ENCODE measurements around the gene COPG2.
A peak's percentile ranks its signal among the peaks of the same experiment; 100 is the strongest.
"Not testable (repeated sequence)": the region's sequence is repeated elsewhere in the genome, so short reads cannot be mapped to it uniquely, and the experiment has no call there.

COPG2 gene

GRCh38 chr7:130649004-130649790, 19.4 kb downstream of the COPG2 start:
- no peak for DNase-seq (ENCODE audit: low read depth in 2 of 2)

DNA sequence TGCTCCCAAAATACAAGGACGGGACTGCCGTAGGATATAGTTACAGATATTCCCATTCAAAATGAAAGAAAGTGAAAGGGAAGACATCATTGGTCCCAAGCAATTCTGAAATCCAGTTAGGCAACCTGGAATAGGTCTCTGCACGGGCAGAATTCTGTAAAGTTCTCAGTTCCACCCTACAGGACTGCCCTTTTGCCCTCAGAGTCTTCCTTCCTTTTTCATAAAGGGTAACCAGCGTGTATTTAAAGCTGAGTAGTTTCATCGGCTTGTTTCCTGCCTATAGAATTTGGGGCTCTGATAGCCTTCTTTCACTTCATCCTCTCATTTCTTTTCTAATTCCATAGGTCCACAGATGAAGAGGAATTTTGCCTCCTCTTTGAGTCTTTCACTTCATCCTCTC, 20.0 kb downstream of the COPG2 start:
- DNase-seq (ENCODE audit: low read depth in 2 of 2): no peak

GRCh38 chr7:130642383-130642782, 26.2 kb downstream of the COPG2 start:
- DNase-seq (ENCODE audit: low read depth in 2 of 2): no peak

- no peak for DNase-seq (ENCODE audit: low read depth in 2 of 2)
These were observed 27.1 kb downstream of the COPG2 start for GRCh38 chr7:130641497-130641896.

DNA sequence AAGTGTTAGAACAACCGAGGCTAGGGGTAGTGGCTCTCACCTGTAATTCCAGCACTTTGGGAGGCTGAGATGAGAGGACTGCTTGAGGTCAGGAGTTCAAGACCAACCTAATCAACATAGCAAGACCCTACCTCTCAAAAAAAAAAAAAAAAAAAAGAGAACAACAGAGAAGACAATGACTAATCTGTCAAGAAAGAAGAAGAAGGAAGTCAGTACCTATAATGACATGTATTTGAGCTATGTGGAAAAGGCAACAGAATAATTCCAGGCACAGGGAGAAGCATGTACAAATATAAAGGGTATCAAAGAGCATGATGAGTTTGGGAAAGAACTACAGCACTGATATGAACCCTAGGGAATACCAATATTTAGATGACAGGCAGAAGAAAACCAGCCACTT, 27.5 kb downstream of the COPG2 start:
- DNase-seq (ENCODE audit: low read depth in 2 of 2): no peak

GRCh38 chr7:130639388-130639787, 29.2 kb downstream of the COPG2 start:
- DNase-seq (ENCODE audit: low read depth in 2 of 2): no peak

- DNase-seq (ENCODE audit: low read depth in 2 of 2): peak in 1 of 2 experiments; percentile 8
These were observed 36.4 kb downstream of the COPG2 start for GRCh38 chr7:130632111-130632510.

GRCh38 chr7:130628901-130629300, 39.6 kb downstream of the COPG2 start:
- DNase-seq (ENCODE audit: low read depth in 2 of 2): no peak

- no peak for DNase-seq (ENCODE audit: low read depth in 2 of 2)
These were observed 40.8 kb downstream of the COPG2 start for GRCh38 chr7:130627775-130628174.

GRCh38 chr7:130622866-130623265, 45.7 kb downstream of the COPG2 start:
- DNase-seq (ENCODE audit: low read depth in 2 of 2): no peak

DNA sequence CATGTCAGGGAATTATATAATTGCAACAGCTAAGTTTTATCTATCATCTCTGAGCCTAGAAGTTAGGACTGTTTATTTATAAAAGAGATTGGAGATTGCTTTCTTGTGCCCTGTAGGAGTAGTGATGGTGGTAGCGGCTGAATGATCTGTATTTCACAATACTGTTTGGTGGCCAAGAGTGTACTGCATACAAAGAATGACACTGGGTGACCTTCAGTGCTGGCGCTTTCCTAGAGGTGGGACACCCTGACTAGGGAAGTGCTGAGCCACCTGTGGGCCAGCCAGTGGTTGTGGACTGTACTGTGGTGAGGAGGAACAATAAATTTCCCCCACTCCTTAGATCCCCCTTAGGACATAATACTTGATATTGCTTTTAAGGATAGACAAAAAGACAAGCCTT, 53.0 kb downstream of the COPG2 start:
- no peak for DNase-seq (ENCODE audit: low read depth in 2 of 2)

- DNase-seq (ENCODE audit: low read depth in 2 of 2): no peak
These were observed 54.1 kb downstream of the COPG2 start for GRCh38 chr7:130614449-130614848.

- no peak for DNase-seq (ENCODE audit: low read depth in 2 of 2)
These were observed 57.3 kb downstream of the COPG2 start for GRCh38 chr7:130611218-130611617.

DNA sequence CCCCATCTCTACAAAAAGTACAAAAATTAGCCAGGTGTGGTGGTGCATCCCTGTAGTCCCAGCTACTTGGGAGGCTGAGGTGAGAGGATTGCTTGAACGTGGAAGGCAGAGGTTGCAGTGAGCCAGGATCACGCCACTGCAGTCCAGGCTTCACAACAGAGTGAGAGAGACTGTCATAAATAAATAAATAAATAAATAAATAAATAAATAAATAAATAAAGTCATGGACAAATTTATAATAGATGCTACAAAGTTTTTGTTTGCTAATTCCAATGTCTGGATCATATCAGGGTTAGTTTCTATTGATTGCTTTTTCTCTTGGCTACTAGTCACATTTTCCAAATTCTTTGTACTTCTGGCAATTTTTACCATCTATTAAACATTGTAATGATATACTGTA, 61.5 kb downstream of the COPG2 start:
- DNase-seq (ENCODE audit: low read depth in 2 of 2): not testable (repeated sequence)

DNA sequence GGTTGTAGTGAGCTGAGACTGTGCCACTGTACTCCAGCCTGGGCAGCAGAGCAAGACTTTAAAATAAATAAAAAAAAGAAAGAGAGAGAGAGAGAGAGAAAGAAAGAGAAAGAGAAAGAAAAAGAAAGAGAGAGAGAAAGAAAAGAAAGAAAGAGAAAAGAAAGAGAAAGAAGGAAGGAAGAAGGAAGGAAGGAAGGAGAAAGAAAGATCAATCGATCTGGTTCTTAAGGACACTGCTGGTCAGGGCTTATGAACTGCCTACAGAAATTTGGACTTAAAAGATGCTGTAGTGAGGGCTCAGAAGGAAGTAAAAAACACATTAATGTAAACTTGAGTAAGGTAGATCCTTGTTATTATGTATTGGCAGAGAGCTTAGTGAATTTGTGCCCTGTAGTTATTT, 62.4 kb downstream of the COPG2 start:
- DNase-seq (ENCODE audit: low read depth in 2 of 2): no peak

- no peak for DNase-seq (ENCODE audit: low read depth in 2 of 2)
These were observed 70.5 kb downstream of the COPG2 start for GRCh38 chr7:130598056-130598455.

DNA sequence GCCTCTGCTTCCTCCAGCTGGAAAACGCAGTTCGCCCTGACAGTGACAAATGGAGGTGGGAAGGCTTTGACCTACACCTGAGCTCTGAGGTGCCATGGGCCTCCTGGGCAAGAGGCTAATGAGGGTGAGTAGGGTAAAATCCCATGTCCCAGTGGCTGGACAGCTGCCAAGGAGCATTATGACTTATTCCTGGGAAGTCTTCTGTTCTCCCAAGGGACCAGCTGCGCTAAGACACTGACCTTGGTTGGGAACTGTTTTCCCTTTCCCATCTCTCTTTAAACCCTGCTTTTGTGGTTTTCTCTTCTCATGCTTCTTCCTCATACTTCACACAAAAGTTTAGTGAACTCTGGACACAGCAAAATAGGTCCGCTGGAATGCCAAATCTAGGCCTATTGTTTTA, 72.6 kb downstream of the COPG2 start:
- DNase-seq (ENCODE audit: low read depth in 2 of 2): no peak

GRCh38 chr7:130593033-130593432, 75.5 kb downstream of the COPG2 start:
- DNase-seq (ENCODE audit: low read depth in 2 of 2): no peak

- not testable (repeated sequence) for DNase-seq (ENCODE audit: low read depth in 2 of 2)
These were observed 77.1 kb downstream of the COPG2 start for GRCh38 chr7:130591464-130591863.

- DNase-seq (ENCODE audit: low read depth in 2 of 2): not testable (repeated sequence)
These were observed 82.6 kb downstream of the COPG2 start for GRCh38 chr7:130585932-130586331.

DNA sequence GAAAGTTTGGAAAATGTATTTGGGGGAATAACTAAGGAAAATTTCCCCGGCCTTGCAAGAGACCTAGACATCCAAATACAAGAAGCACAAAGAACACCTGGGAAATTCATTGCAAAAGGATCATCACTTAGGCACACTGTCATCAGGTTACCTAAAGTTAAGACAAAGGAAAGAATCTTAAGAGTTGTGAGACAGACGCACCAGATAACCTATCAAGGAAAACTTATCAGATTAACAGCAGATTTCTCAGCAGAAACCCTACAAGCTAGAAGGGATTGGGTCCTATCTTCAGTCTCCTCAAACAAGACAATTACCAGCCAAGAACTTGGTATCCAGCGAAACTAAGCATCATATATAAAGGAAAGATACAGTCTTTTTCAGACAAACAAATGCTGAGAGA, 93.4 kb downstream of the COPG2 start:
- DNase-seq (ENCODE audit: low read depth in 2 of 2): not testable (repeated sequence)

DNA sequence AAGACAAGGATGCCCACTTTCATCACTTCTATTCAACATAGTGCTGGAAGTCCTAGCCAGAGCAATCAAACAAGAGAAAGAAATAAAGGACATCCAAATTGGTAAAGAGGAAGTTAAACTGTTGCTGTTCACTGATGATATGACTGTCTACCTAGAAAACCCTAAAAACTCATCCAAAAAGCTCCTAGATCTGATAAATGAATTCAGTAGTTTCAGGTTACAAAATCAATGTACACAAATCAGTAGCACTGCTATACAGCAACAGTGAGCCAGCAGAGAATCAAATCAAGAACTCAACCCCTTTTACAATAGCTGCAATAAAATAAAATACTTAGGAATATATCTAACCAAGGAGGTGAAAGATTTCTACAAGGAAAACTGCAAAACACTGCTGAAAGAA, 98.4 kb downstream of the COPG2 start:
- not testable (repeated sequence) for DNase-seq (ENCODE audit: low read depth in 2 of 2)

GRCh38 chr7:130566898-130567280, 101.7 kb downstream of the COPG2 start:
- no peak for DNase-seq (ENCODE audit: low read depth in 2 of 2)

Measured in fibroblast of skin of left biceps (primary cell).